Heart right ventricle (tissue), 16 donors: Measurements from ENCODE around the gene POU6F2. TPM values are rescaled to one million over a fixed set of nuclear protein-coding genes. Genes with fewer than 3 reads are reported as not detected.

Experiments
- ATAC-seq, 8 donors: fragments of 200-7000 bp; cut with Tn5 transposase; one replicate each; pipeline ENCODE4 v1.9.1; 2020; ENCODE audit warnings: mild to moderate bottlenecking in 8 of 8, moderate library complexity in 8 of 8, moderate number of reproducible peaks in 1 of 8
- DNase-seq, 2 donors: peaks; one replicate each; pipeline ENCODE4 v3.0.0-alpha.2; 2020
- H3K27ac ChIP-seq, 10 donors: fragments of 200-600 bp; sonication (generic) in 2 of 10; one replicate each; pipeline versions ENCODE4 v1.5.0 to v1.8.0; 2020 to 2022; ENCODE audit warnings: mild to moderate bottlenecking in 3 of 10
- H3K27me3 ChIP-seq, 7 donors: fragments of 200-600 bp; one replicate each; pipeline ENCODE4 v1.8.0; 2021 to 2022; ENCODE audit warnings: mild to moderate bottlenecking in 2 of 7
- H3K36me3 ChIP-seq, 9 donors: fragments of 200-600 bp; sonication (generic) in 1 of 9; one replicate each; pipeline versions ENCODE4 v1.5.0 to v1.8.0; 2020 to 2022; ENCODE audit warnings: mild to moderate bottlenecking in 2 of 9
- H3K4me1 ChIP-seq, 9 donors: fragments of 200-600 bp; sonication (generic) in 1 of 9; one replicate each; pipeline versions ENCODE4 v1.5.0 to v1.8.0; 2020 to 2022; ENCODE audit warnings: mild to moderate bottlenecking in 4 of 9
- H3K4me3 ChIP-seq, 10 donors: fragments of 200-600 bp; sonication (generic) in 2 of 10; one replicate each; pipeline versions ENCODE4 v1.5.0 to v1.8.0; 2020 to 2022; ENCODE audit warnings: mild to moderate bottlenecking in 7 of 10, moderate library complexity in 2 of 10
- H3K9me3 ChIP-seq, 11 donors: fragments of 200-600 bp in 10 of 11; sonication (generic) in 2 of 11; one replicate each; pipeline versions ENCODE4 v1.5.0 to v1.8.0; 2013 to 2022; ENCODE audit warnings: mild to moderate bottlenecking in 2 of 11, control low read depth in 1 of 11, moderate library complexity in 1 of 11
- CTCF ChIP-seq, 9 donors: fragments of 200-600 bp; sonication (generic) in 2 of 9; IDR thresholded peaks; one replicate each; pipeline versions ENCODE4 v1.5.0 to v1.8.0; 2021 to 2022; ENCODE audit warnings: antibody characterized with exemption in 9 of 9, mild to moderate bottlenecking in 5 of 9, moderate library complexity in 1 of 9
- WGBS, 2 donors: extraction: QIAGEN DNeasy Blood & Tissue Kit; methylation state at CpG; one replicate each; pipeline ENCODE4 v1.1.7; 2013; ENCODE audit warnings: inconsistent platforms in 1 of 2; 5-methylcytosine and 5-hydroxymethylcytosine counted together
- intact Hi-C, 10 donors: fragments of 100-400 bp; cut with DNase I; formaldehyde crosslinking; loops; one replicate each; pipeline versions ENCODE4 v1.11.1 to v1.14.2; 2022
- polyA plus RNA-seq, 2 donors: library from polyadenylated mRNA; stranded (reverse); fragments of 200-250 nt; gene quantifications; one replicate each; pipeline ENCODE4 v1.2.3, GENCODE V29; 2013
- total RNA-seq, 10 donors: library from RNA; stranded (reverse); fragmentation: NEBNext Ultra II Directional in 3 of 10; extraction: Animal tissue kit (Norgen Biotek cat#: 25700) in 3 of 10; gene quantifications; one replicate each; pipeline versions ENCODE4 v1.2.1 to v1.2.4, GENCODE V29; 2021 to 2023
- donor health status: Arrhythmogenic right ventricular cardiomyopathy.
- donor health status: ischemic (EF 13 %, LVEDD 7.1; RV severe dilation, severe dysfunction).
- donor health status: healthy with polysubstance abuse.
- donor health status: DM: no; HTN: yes; CAD: no.
- donor health status: DM: no; HTN: no; CAD: no.
- donor health status: ischemic (EF 25% LVEDD 6.9; RV normal size, moderate dysfunction).
- donor health status: ischemic (EF 25% LVEDD 5.7; RV mildly dilated, moderate dysfunction).
- donor health status: healthy.
- donor health status: DM: yes; HTN: yes; CAD: no.
- donor health status: Ischemic cardiomyopathy.
- donor health status: ischemic (EF 35%, LVEDD 5.7; RV mildly dilated, moderate dysfunction).
- donor health status: nonischemic (EF 11% LVEDD 7.7; RV severe dilation, severe dysfunction).
- donor health status: DM: yes; HTN: yes; CAD: no.
- donor health status: PGD.
- donor health status: ischemic (EF 29% LVEDD 5.4; RV normal size, mild dysfunction).
- donor health status: nonischemic (EF 23%, LVEDD 6.1; RV moderate dilation, normal function).

POU6F2 gene
- total and polyA plus RNA-seq, 12 donors, result under 0.01 to 0.83 (median 0.34) TPM

- Histone ChIP-seq H3K36me3 (no peaks in the 10 kb centered on the region), H3K4me1 (no peaks in the 10 kb centered on the region), H3K27me3 (peaks cover 0 to 7% (median 0%) of the 10 kb centered on the region in 7 donors), H3K4me3 (no peak overlapping the region), H3K27ac (no peak overlapping the region), H3K9me3 (peaks cover 0 to 6% (median 0%) of the 10 kb centered on the region in 11 donors)
- intact Hi-C loops, result no loop called here
- WGBS, 2 donors, result 47 to 52% methylated on average over 1 of the region's 1 CpG
- no peak for TF ChIP-seq CTCF (IDR thresholded peaks at IDR 0.05)
- ATAC-seq (no peak), DNase-seq (no peak)
Observed at GRCh38 chr7:39433550-39433949, 455.8 kb downstream of the POU6F2 start.

GRCh38 chr7:39434012-39434411 is 456.3 kb downstream of the POU6F2 start:
- WGBS, 2 donors, result 37 to 39% methylated on average over 3 of the region's 3 CpGs
- Histone ChIP-seq H3K4me1 (no peaks in the 10 kb centered on the region), H3K27me3 (peaks cover 0 to 7% (median 0%) of the 10 kb centered on the region in 7 donors), H3K9me3 (peaks cover 0 to 6% (median 0%) of the 10 kb centered on the region in 11 donors), H3K36me3 (no peaks in the 10 kb centered on the region), H3K4me3 (no peak overlapping the region), H3K27ac (no peak overlapping the region)
- DNase-seq, result no peak
- ATAC-seq, result no peak
- no peak for TF ChIP-seq CTCF (IDR thresholded peaks at IDR 0.05)
- intact Hi-C loops, result no loop called here

- Histone ChIP-seq H3K27ac (no peak overlapping the region), H3K27me3 (peaks cover 0 to 42% (median 17%) of the 10 kb centered on the region in 7 donors), H3K4me1 (no peaks in the 10 kb centered on the region), H3K4me3 (no peak overlapping the region), H3K36me3 (no peaks in the 10 kb centered on the region), H3K9me3 (no peaks in the 10 kb centered on the region)
- TF ChIP-seq CTCF (IDR thresholded peaks at IDR 0.05), result no peak
- no peak for DNase-seq
- 49 to 58% methylated on average over 3 of the region's 3 CpGs for WGBS, 2 donors
- intact Hi-C loops, result no loop called here
- ATAC-seq, result no peak
Observed at GRCh38 chr7:39446546-39446945, 468.8 kb downstream of the POU6F2 start.

- intact Hi-C loops, result no loop called here
Observed at GRCh38 chr7:39451901-39452300, 474.2 kb downstream of the POU6F2 start.

More at GRCh38 chr7:39451901-39452300, 474.2 kb downstream of the POU6F2 start:
- H3K36me3 ChIP-seq, result no peaks in the 10 kb centered on the region
- 53 to 67% methylated on average over 3 of the region's 3 CpGs for WGBS, 2 donors
- ATAC-seq (no peak), DNase-seq (no peak)
- H3K4me1 ChIP-seq, result no peaks in the 10 kb centered on the region
- peaks cover 0 to 35% (median 11%) of the 10 kb centered on the region in 7 donors for H3K27me3 ChIP-seq
- H3K27ac ChIP-seq, result no peak overlapping the region
- no peak overlapping the region for H3K4me3 ChIP-seq
- H3K9me3 ChIP-seq, result no peaks in the 10 kb centered on the region
- no peak for TF ChIP-seq CTCF (IDR thresholded peaks at IDR 0.05)
